Aorta (tissue), 4 donors: ENCODE measurements around the gene ETV3L. TPM values are rescaled to one million over a fixed set of nuclear protein-coding genes. Genes with fewer than 3 reads are reported as not detected.

Experiments used
- polyA plus RNA-seq, 2 donors: library from polyadenylated mRNA; stranded (reverse); fragments of 200-250 nt; gene quantifications; one replicate each; pipeline ENCODE4 v1.2.3, GENCODE V29; 2013
- total RNA-seq, 2 donors: library from RNA; stranded (reverse); fragmentation: NEBNext Ultra II Directional; extraction: Animal tissue kit (Norgen Biotek cat#: 25700); gene quantifications; one replicate each; pipeline ENCODE4 v1.2.1, GENCODE V29; 2021
- donor health status: healthy with polysubstance abuse.
- donor health status: Bipolar disorder and iron deficiency.
- donor health status: DM: no; HTN: no; CAD: no.
- donor health status: DM: yes; HTN: yes; CAD: no.

The ETV3L gene
- total and polyA plus RNA-seq, 4 donors, result not detected

Other genes with a start within 250 kb of the ETV3L start
- under 1 TPM in 1 of 2 donors, not detected in 1; 0.51 TPM for gene INSRR, start 240.7 kb downstream of the ETV3L start, total RNA-seq
- gene INSRR, start 240.7 kb downstream of the ETV3L start, polyA plus RNA-seq, result not detected
- gene NTRK1, start 238.9 kb downstream of the ETV3L start, total RNA-seq, result 1 to 10 TPM; 1.2 to 3.5 TPM
- gene NTRK1, start 238.9 kb downstream of the ETV3L start, polyA plus RNA-seq, result under 1 TPM; 0.50 to 0.56 TPM
- 10 to 100 TPM; 17.4 to 32.9 TPM for gene PEAR1, start 206.1 kb downstream of the ETV3L start, total RNA-seq
- 10 to 100 TPM in 1 of 2 donors, 1 to 10 TPM in 1; 5.6 to 46.6 TPM for gene PEAR1, start 206.1 kb downstream of the ETV3L start, polyA plus RNA-seq
- 1 to 10 TPM in 1 of 2 donors, under 1 TPM in 1; 0.42 to 1.3 TPM for gene LRRC71, start 179.2 kb downstream of the ETV3L start, total RNA-seq
- 1 to 10 TPM in 1 of 2 donors, not detected in 1; 2.4 TPM for gene LRRC71, start 179.2 kb downstream of the ETV3L start, polyA plus RNA-seq
- gene ARHGEF11, start 54.1 kb downstream of the ETV3L start, total RNA-seq, result 10 to 100 TPM; 33.0 to 47.8 TPM
- gene ARHGEF11, start 54.1 kb downstream of the ETV3L start, polyA plus RNA-seq, result 10 to 100 TPM in 1 of 2 donors, 1 to 10 TPM in 1; 9.3 to 16.2 TPM
- gene ETV3, start 38.6 kb upstream of the ETV3L start, total RNA-seq, result 10 to 100 TPM; 29.1 to 33.6 TPM
- gene ETV3, start 38.6 kb upstream of the ETV3L start, polyA plus RNA-seq, result 10 to 100 TPM in 1 of 2 donors, 1 to 10 TPM in 1; 6.6 to 15.3 TPM